Thyroid gland (tissue), 4 donors: ENCODE results near the gene IGF1.

Experiments used
- CTCF ChIP-seq, 6 experiments: fragments of 200-600 bp in 3 of 6; fragments of 450-650 bp in 3 of 6; sonication (generic) in 3 of 6; IDR thresholded peaks; one replicate each; pipeline ENCODE4 v1.5.1; 2016 to 2019; ENCODE audit warnings: antibody characterized with exemption in 6 of 6, mild to moderate bottlenecking in 2 of 6, inconsistent platforms in 1 of 6, moderate library complexity in 1 of 6
- POLR2A ChIP-seq, 2 donors: fragments of 450-650 bp; IDR thresholded peaks; one replicate each; pipeline ENCODE4 v1.6.1; 2017; ENCODE audit warnings: antibody characterized with exemption in 2 of 2, mild to moderate bottlenecking in 2 of 2, moderate library complexity in 1 of 2

GRCh38 chr12:102526656-102527055 lies 46.3 kb upstream of the IGF1 start:
- TF ChIP-seq CTCF (IDR thresholded peaks at IDR 0.05) (no peak), POLR2A (IDR thresholded peaks at IDR 0.05) (no peak)
